GM20431 (cell line): ENCODE data around the gene STXBP1.

ENCODE experiments used
- in situ Hi-C: fragments of 300-500 bp; cut with MseI, MboI; formaldehyde crosslinking; loops from one replicate; pipeline ENCODE4 v1.15.0; 2020; ENCODE audit warnings: low sequenced_read_pairs; ENCODE audit not compliant: unreplicated experiment

Gene STXBP1

GRCh38 chr9:127682351-127683136 lies 70.5 kb downstream of the STXBP1 start:
- in situ Hi-C loops: no loop called here

DNA sequence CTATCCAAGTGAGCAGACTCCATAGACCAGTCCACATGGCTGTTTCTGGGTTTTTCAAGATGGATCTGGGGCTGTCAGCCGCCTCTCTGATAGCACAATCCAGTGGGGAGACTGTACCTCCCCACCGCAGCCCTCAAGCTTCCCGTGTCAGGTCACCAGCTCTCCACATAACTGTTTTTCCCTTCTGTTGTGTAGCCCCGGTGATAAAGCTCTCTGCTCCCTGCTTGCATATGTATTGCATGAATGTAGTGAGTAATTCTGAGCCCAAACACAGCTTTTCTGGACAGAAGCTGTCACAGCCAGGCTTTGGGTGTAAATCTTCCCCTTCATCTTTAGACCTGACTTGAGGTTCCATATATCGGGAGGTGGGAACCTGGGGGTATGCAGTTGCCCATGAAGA lies 71.6 kb downstream of the STXBP1 start:
- in situ Hi-C loops: no loop called here

GRCh38 chr9:127684576-127684975 lies 72.5 kb downstream of the STXBP1 start:
- in situ Hi-C loops: no loop called here

- in situ Hi-C loops: no loop called here
Observed at GRCh38 chr9:127686461-127687393, 74.7 kb downstream of the STXBP1 start.

GRCh38 chr9:127689329-127690000 lies 77.4 kb downstream of the STXBP1 start:
- in situ Hi-C loops: no loop called here

DNA sequence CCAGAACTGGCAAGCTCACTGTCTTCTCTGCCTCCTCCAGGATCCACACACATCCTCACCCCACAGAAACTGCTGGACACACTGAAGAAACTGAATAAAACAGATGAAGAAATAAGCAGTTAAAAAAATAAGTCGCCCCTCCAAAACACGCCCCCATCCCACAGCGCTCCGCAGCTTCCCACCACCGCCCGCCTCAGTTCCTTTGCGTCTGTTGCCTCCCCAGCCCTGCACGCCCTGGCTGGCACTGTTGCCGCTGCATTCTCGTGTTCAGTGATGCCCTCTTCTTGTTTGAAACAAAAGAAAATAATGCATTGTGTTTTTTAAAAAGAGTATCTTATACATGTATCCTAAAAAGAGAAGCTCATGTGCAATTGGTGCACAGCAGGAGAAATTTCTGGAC lies 78.7 kb downstream of the STXBP1 start:
- in situ Hi-C loops: no loop called here

DNA sequence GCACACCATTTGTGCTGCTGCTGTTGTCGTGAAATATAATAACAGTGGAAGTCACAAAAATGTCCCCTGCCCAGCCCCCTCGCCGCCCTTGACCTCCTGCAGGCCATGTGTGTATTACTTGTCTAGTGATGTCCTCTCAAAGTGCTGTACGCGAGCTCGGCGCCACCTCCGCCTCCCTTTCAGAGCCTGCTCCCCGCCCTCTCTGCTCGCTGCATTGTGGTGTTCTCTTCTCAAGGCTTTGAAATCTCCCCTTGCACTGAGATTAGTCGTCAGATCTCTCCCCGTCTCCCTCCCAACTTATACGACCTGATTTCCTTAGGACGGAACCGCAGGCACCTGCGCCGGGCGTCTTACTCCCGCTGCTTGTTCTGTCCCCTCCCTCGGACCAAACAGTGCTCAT lies 80.0 kb downstream of the STXBP1 start:
- in situ Hi-C loops: no loop called here

- in situ Hi-C loops: no loop called here
Observed at GRCh38 chr9:127693143-127693542, 81.1 kb downstream of the STXBP1 start.

DNA sequence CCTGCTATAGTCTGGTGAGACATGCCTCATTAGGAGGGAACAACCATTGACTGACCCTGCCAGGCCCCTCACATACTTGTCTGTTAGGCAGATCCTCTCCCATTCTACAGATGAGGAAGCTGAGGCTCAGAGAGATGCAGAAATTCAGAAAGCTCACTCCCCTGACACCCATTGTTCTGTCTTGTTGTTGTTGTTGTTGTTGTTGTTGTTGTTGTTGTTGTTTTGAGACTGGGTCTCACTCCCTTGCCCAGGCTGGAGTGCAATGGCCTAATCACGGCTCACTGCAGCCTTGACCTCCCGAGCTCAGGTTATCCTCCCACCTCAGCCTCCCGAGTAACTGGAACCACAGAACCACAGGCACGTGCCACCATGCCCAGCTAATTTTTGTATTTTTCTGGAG lies 81.6 kb downstream of the STXBP1 start:
- in situ Hi-C loops: no loop called here

- in situ Hi-C loops: no loop called here
Observed at GRCh38 chr9:127694890-127695720, 83.0 kb downstream of the STXBP1 start.

DNA sequence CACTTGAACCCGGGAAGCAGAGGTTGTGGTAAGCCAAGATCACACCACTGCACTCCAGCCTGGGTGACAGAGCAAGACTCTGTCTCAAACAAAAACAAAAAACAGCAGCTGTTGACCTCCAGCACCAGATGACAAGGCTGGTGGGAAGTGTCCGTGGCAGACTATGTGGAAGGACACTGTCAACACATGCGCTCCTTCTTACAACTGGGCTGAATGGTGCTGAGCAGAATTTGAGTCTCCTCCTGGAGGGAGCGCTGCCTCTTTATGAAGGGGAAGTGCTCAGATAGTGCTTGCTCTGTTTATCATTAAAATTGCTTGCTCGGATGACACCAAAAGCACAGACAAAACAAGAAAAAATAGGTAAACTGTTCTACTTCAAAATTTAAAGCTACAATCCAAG lies 85.5 kb downstream of the STXBP1 start:
- in situ Hi-C loops: no loop called here

DNA sequence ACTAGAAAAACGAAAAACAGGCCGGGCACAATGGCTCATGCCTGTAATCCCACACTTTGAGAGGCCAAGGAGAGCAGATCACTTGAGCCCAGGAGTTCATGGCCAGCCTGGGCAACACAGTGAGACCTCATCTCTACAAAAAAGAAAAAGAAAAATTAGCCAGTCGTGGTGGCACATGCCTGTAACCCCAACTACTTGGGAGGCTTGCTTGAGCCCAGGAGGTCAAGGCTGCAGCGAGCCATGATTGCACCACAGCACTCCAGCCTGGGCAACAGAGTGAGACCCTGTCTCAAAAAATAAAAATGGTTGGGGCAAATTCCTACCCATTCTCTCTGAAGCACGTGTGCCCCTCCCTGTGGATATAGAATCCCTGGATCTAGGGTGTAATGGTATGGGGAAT lies 86.3 kb downstream of the STXBP1 start:
- in situ Hi-C loops: no loop called here

- in situ Hi-C loops: no loop called here
Observed at GRCh38 chr9:127698985-127699670, 87.1 kb downstream of the STXBP1 start.

- in situ Hi-C loops: no loop called here
Observed at GRCh38 chr9:127700140-127700539, 88.1 kb downstream of the STXBP1 start.

DNA sequence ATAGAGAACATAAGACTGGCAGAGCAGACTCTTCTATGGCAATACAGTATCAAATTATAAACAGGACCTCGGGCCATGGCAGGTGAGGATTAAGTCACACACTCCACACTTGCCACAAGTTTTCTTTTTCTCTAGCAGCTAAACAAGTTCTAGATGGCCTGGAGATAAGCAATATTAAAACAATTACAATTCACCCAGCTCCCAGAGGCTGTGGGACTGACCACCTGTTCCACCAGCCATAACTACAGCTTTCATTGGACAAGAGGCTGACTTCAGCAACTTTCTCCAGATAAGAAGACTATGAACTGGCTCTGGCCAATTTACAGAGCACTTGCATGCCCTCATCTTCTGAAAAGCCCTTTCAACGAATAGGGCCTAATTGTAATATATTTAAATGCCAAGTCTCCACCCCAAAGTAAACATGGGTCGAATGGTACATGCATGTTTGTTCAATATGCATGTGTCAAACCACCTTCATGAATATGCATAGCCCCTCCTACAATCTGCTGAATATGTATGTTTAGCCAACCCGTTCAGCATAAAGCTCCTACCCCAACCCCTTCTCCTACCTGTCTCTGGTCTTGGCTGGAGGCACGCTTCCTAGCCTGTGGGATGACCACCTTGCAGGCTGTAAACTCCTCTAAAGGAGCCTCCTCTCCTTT lies 88.6 kb downstream of the STXBP1 start:
- in situ Hi-C loops: no loop called here

DNA sequence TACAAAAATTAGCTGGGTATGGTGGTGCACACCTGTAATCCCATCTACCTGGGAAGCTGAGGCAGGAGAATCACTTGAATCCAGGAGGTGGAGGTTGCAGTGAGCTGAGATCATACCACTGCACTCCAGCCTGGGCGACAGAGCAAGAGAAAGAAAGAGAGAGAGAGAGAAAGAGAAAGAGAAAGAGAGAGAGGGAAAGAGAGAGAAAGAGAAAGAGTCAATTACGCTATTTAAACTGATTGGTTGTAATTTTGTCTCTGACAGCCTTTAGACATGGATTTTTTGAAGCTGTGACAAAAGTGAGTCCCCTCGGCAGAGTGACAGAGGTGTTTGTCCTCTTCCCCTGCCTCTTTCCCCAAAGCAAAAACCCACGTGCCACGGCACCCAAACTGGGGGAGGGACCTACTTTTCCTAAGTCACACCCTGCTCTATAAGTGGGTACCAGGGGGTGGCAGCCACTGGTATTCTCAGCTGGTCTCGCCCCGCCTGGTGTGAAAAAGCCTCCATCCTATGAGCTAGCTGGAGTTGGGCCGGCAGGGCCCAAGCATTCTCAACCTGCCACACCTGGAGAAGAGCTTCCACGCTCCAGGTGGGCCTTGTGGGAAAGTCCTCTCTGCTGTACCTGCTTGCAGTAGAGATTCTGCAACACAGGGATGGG lies 91.3 kb downstream of the STXBP1 start:
- in situ Hi-C loops: no loop called here

- in situ Hi-C loops: no loop called here
Observed at GRCh38 chr9:127705577-127706379, 93.7 kb downstream of the STXBP1 start.
